ENCODE measurements around the gene PLEKHO2.

PLEKHO2 gene

GRCh38 chr15:64857421-64857820 lies 15.7 kb downstream of the PLEKHO2 start:
- DNase-seq, result no peak

- no peak for DNase-seq
Measured at GRCh38 chr15:64858021-64858575, 16.4 kb downstream of the PLEKHO2 start.

GRCh38 chr15:64859226-64859625 lies 17.5 kb downstream of the PLEKHO2 start:
- DNase-seq, result no peak

- no peak for DNase-seq
Measured at GRCh38 chr15:64861331-64861730, 19.6 kb downstream of the PLEKHO2 start.

- DNase-seq, result no peak
Measured at GRCh38 chr15:64861960-64862359, 20.2 kb downstream of the PLEKHO2 start.

- no peak for DNase-seq
Measured at GRCh38 chr15:64862408-64862807, 20.7 kb downstream of the PLEKHO2 start.

- DNase-seq, result no peak
Measured at GRCh38 chr15:64864068-64864467, 22.4 kb downstream of the PLEKHO2 start.

- DNase-seq, result no peak
Measured at GRCh38 chr15:64865126-64865997, 23.6 kb downstream of the PLEKHO2 start.

GRCh38 chr15:64865998-64866520 lies 24.3 kb downstream of the PLEKHO2 start:
- DNase-seq, result no peak

GRCh38 chr15:64869501-64869900 lies 27.8 kb downstream of the PLEKHO2 start:
- DNase-seq, result no peak

GRCh38 chr15:64870353-64870752 lies 28.6 kb downstream of the PLEKHO2 start:
- DNase-seq, result no peak

- DNase-seq, result no peak
Measured at GRCh38 chr15:64875641-64876223, 34.0 kb downstream of the PLEKHO2 start.

- no peak for DNase-seq
Measured at GRCh38 chr15:64877435-64877834, 35.7 kb downstream of the PLEKHO2 start.

GRCh38 chr15:64878705-64879104 lies 37.0 kb downstream of the PLEKHO2 start:
- no peak for DNase-seq

GRCh38 chr15:64883100-64883581 lies 41.4 kb downstream of the PLEKHO2 start:
- no peak for DNase-seq

GRCh38 chr15:64883997-64884511 lies 42.3 kb downstream of the PLEKHO2 start:
- peak; percentile 48 for DNase-seq

- DNase-seq, result no peak
Measured at GRCh38 chr15:64884679-64885078, 43.0 kb downstream of the PLEKHO2 start.

GRCh38 chr15:64888336-64888735 lies 46.6 kb downstream of the PLEKHO2 start:
- DNase-seq, result no peak

GRCh38 chr15:64891561-64891960 lies 49.8 kb downstream of the PLEKHO2 start:
- DNase-seq, result no peak

GRCh38 chr15:64892847-64893403 lies 51.2 kb downstream of the PLEKHO2 start:
- DNase-seq, result no peak

GRCh38 chr15:64893481-64894394 lies 52.0 kb downstream of the PLEKHO2 start:
- DNase-seq, result peak; percentile 92
